ENCODE data around the gene TTC22.

- TF ChIP-seq CTCF (IDR thresholded peaks at IDR 0.05) (no peak), POLR2A (IDR thresholded peaks at IDR 0.05; ENCODE audit: low read depth) (no peak)
Observed at GRCh38 chr1:54816130-54816529, 15.0 kb upstream of the TTC22 start.

Data from esophagus muscularis mucosa (tissue), 3 donors.